Vagina (tissue), 2 donors: ENCODE data around the gene RETNLB. TPM values are rescaled to one million over a fixed set of nuclear protein-coding genes. Genes with fewer than 3 reads are reported as not detected.

Experiments used
- DNase-seq, 2 donors: peaks; one replicate each; pipeline ENCODE4 v3.0.0-alpha.2; 2017; ENCODE audit errors: extremely low spot score in 2 of 2
- H3K27ac ChIP-seq: fragments of 200-600 bp; sonication (generic); one replicate; pipeline ENCODE4 v1.5.1; 2019
- H3K27me3 ChIP-seq: fragments of 200-600 bp; sonication (generic); one replicate; pipeline ENCODE4 v1.5.1; 2019
- H3K36me3 ChIP-seq, 2 donors: fragments of 200-600 bp; sonication (generic); one replicate each; pipeline ENCODE4 v1.5.1; 2017 to 2019
- H3K4me1 ChIP-seq: fragments of 200-600 bp; sonication (generic); one replicate; pipeline ENCODE4 v1.5.1; 2019
- H3K4me3 ChIP-seq, 2 donors: fragments of 200-600 bp; sonication (generic); 1 replicate in 1 of 2; 2 replicates in 1 of 2; pipeline ENCODE4 v1.5.1; 2016 to 2019
- H3K9me3 ChIP-seq: fragments of 200-600 bp; sonication (generic); one replicate; pipeline ENCODE4 v1.5.1; 2019
- POLR2A ChIP-seq, 2 donors: fragments of 450-650 bp; IDR thresholded peaks; one replicate each; pipeline ENCODE4 v1.6.1; 2017; ENCODE audit warnings: antibody characterized with exemption in 2 of 2, mild to moderate bottlenecking in 2 of 2, moderate library complexity in 2 of 2
- POLR2AphosphoS5 ChIP-seq, 2 donors: sonication (generic); formaldehyde crosslinking; IDR thresholded peaks; one replicate each; pipeline ENCODE4 v1.9.0; 2017; ENCODE audit warnings: antibody characterized with exemption in 2 of 2, mild to moderate bottlenecking in 2 of 2, low read depth in 1 of 2; ENCODE audit not compliant: insufficient read depth in 1 of 2
- intact Hi-C: fragments of 100-400 bp; cut with DNase I; formaldehyde crosslinking; loops from one replicate; pipeline ENCODE4 v1.15.1; 2023
- total RNA-seq: library from RNA; depleted of rRNA; stranded (reverse); fragments of >200 nt; gene quantifications from one replicate; pipeline ENCODE4 v1.2.3, GENCODE V29; 2016
- TF ChIP-seq, protein P1 (sequence below), 3 experiments: fragments of 450-650 bp in 2 of 3; fragments of 200-600 bp in 1 of 3; sonication (generic) in 1 of 3; IDR thresholded peaks; one replicate each; pipeline ENCODE4 v1.5.1; 2017 to 2019; ENCODE audit warnings: antibody characterized with exemption in 3 of 3, mild to moderate bottlenecking in 2 of 3, moderate library complexity in 2 of 3

Gene RETNLB, protein sequence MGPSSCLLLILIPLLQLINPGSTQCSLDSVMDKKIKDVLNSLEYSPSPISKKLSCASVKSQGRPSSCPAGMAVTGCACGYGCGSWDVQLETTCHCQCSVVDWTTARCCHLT
- total RNA-seq = not detected

DNA sequence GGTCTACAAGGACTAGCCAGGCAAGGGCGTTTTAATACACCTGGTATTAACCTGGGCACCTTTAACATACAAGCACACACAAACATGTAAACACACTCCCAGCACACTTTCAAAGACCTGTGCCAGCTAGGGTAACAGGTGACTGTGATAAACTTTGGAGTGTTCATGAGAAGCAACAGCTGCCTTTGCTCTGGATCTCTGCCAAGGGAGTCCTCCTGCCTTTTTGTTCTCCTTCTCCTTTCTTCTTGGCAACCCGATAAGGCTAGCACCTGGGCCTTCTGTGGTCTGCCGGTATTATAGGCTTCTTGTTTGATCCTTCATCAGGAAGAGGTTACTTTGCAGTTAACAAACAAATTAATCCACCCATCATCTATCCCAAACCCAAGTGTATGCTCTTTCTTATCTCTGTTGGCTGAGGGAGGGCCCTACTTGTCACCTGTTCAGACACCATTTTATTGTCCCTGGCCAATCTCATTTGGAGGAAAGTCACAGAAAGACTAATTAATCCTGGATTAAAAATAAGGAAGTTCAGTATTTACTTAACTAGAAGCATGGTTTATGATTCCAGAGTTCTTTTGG lies at the start of gene RETNLB:
Gene RETNLB, minus strand, starts transcription at position 7 of the 579 bp plus-strand sequence. CDS start 225 bp downstream, outside the sequence.
- no peaks in the 10 kb centered on the region for H3K4me1 ChIP-seq

DNA sequence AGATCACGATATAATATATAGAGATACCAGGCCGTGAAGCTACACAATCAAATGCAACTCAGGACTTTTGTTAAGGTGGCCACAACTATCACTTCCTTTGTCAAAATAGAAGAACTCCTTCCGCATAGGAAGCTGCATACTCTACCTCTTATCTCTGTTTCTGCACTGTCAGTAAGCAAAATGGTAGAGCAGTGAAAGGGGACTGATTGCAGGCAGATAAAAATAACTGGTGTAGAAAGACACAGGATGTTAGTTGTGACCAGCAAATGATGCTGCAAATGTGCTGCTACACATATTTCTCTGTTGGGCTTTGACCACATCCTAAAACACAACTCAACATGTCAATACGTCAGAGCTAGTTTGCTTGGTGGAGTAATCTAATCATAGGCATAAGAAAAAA lies 49.1 kb upstream of the RETNLB start:
- TF ChIP-seq, protein P1, sequence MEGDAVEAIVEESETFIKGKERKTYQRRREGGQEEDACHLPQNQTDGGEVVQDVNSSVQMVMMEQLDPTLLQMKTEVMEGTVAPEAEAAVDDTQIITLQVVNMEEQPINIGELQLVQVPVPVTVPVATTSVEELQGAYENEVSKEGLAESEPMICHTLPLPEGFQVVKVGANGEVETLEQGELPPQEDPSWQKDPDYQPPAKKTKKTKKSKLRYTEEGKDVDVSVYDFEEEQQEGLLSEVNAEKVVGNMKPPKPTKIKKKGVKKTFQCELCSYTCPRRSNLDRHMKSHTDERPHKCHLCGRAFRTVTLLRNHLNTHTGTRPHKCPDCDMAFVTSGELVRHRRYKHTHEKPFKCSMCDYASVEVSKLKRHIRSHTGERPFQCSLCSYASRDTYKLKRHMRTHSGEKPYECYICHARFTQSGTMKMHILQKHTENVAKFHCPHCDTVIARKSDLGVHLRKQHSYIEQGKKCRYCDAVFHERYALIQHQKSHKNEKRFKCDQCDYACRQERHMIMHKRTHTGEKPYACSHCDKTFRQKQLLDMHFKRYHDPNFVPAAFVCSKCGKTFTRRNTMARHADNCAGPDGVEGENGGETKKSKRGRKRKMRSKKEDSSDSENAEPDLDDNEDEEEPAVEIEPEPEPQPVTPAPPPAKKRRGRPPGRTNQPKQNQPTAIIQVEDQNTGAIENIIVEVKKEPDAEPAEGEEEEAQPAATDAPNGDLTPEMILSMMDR (IDR thresholded peaks at IDR 0.05) = no peak
- TF ChIP-seq POLR2AphosphoS5 (IDR thresholded peaks at IDR 0.05; ENCODE audit: insufficient read depth in 1 of 2, low read depth in 1 of 2) (no peak), POLR2A (IDR thresholded peaks at IDR 0.05) (no peak)
- Histone ChIP-seq H3K27me3 (no peaks in the 10 kb centered on the region), H3K4me3 (no peak overlapping the region), H3K4me1 (no peaks in the 10 kb centered on the region), H3K27ac (no peak overlapping the region), H3K9me3 (no peaks in the 10 kb centered on the region), H3K36me3 (no peaks in the 10 kb centered on the region)
- intact Hi-C loops = no loop called here
- DNase-seq = no peak

More for the DNA sequence above, at the start of gene RETNLB:
- intact Hi-C loops = no loop called here
- Histone ChIP-seq H3K9me3 (no peaks in the 10 kb centered on the region), H3K27ac (no peak within 1 kb of the TSS), H3K4me3 (no peak within 1 kb of the TSS), H3K27me3 (no peaks in the 10 kb centered on the region), H3K36me3 (no peaks in the 10 kb centered on the region)
- DNase-seq = no peak
- TF ChIP-seq POLR2AphosphoS5 (IDR thresholded peaks at IDR 0.05; ENCODE audit: insufficient read depth in 1 of 2, low read depth in 1 of 2) = no peak
- TF ChIP-seq, protein P1 (IDR thresholded peaks at IDR 0.05) = no peak
- TF ChIP-seq POLR2A (IDR thresholded peaks at IDR 0.05) = no peak

DNA sequence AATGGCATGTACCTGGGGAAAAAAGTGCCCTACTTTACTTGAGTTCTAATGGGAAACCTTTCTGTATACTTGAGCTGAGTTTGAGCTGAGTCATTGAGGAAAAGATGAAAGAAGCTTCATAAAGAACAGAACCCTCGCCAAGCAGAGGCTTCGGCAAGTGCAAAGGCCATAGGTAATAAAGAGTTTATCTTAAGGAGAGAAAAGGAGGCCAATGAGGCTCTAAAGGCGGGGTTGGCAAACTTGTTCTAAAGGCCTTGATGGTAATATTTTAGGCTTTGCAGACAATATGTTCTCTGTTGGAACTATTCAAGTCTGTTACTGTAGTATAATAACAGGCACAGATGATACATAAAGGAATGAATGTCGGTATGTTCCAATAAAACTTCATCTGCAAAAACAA lies 47.8 kb upstream of the RETNLB start:
- intact Hi-C loops = no loop called here
- TF ChIP-seq POLR2A (IDR thresholded peaks at IDR 0.05) (no peak), POLR2AphosphoS5 (IDR thresholded peaks at IDR 0.05; ENCODE audit: insufficient read depth in 1 of 2, low read depth in 1 of 2) (no peak)
- TF ChIP-seq, protein P1 (IDR thresholded peaks at IDR 0.05) = no peak
- H3K27me3 ChIP-seq = no peaks in the 10 kb centered on the region

DNA sequence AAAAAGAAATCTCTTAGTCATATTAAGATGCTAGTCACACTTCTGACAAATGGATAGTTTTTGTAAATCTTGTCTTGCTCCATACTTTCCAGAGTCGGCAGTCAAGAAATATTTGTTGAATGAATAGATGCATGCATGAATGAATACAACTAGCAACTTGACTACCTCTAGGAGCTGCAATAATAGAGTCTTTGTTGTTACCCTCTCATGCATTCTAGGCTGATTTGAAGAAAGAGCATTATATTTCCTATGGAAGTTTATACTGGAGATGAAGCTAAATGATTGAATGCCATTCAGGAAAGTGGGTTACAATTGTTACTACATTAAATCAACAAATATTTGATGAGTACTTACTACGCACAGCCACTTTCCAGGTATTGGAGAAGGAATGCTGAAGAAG lies 47.2 kb upstream of the RETNLB start:
- no peak for DNase-seq
- H3K4me3 ChIP-seq = no peak overlapping the region
- no peak for TF ChIP-seq POLR2A (IDR thresholded peaks at IDR 0.05)
- TF ChIP-seq, protein P1 (IDR thresholded peaks at IDR 0.05) = no peak
- TF ChIP-seq POLR2AphosphoS5 (IDR thresholded peaks at IDR 0.05; ENCODE audit: insufficient read depth in 1 of 2, low read depth in 1 of 2) = no peak
- intact Hi-C loops = no loop called here
- no peaks in the 10 kb centered on the region for H3K4me1 ChIP-seq
- H3K27ac ChIP-seq = no peak overlapping the region
- no peaks in the 10 kb centered on the region for H3K9me3 ChIP-seq
- no peaks in the 10 kb centered on the region for H3K36me3 ChIP-seq
- H3K27me3 ChIP-seq = no peaks in the 10 kb centered on the region

More for the DNA sequence above, 47.8 kb upstream of the RETNLB start:
- H3K4me1 ChIP-seq = no peaks in the 10 kb centered on the region
- no peaks in the 10 kb centered on the region for H3K9me3 ChIP-seq
- H3K36me3 ChIP-seq = no peaks in the 10 kb centered on the region
- H3K27ac ChIP-seq = no peak overlapping the region
- DNase-seq = no peak
- H3K4me3 ChIP-seq = no peak overlapping the region

DNA sequence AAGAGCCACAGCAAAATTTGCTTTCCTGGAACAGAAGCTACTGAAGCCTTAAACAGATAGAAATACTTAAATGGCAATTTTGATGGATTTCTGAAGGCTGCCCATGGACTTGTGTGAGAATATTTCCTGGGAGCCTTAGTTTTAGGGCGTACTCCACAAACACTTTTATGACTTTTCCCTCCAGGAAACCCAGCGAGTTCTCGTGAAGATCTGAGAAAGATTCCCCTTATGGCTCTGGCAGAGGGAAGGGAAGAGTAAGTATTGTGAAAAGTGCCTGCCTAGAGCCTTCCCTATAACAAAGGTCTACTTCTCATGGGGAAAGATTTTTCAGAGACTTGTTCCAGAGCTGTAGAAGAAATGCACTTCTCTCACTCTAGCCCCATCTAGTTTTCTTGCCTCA lies 34.3 kb upstream of the RETNLB start:
- H3K27ac ChIP-seq = no peak overlapping the region
- no peaks in the 10 kb centered on the region for H3K27me3 ChIP-seq
- H3K36me3 ChIP-seq = no peaks in the 10 kb centered on the region
- H3K9me3 ChIP-seq = no peaks in the 10 kb centered on the region
- intact Hi-C loops = no loop called here
- no peak overlapping the region for H3K4me3 ChIP-seq
- no peak for DNase-seq
- H3K4me1 ChIP-seq = no peaks in the 10 kb centered on the region
- TF ChIP-seq POLR2A (IDR thresholded peaks at IDR 0.05) = no peak
- no peak for TF ChIP-seq POLR2AphosphoS5 (IDR thresholded peaks at IDR 0.05; ENCODE audit: insufficient read depth in 1 of 2, low read depth in 1 of 2)
- TF ChIP-seq, protein P1 (IDR thresholded peaks at IDR 0.05) = no peak
